ENCODE results near the gene SRCIN1.

- TF ChIP-seq CTCF (IDR thresholded peaks at IDR 0.05; ENCODE audit: insufficient read depth, low read length, poor library complexity, severe bottlenecking) (no peak), EZH2phosphoT487 (conservative IDR thresholded peaks at IDR 0.05; ENCODE audit: low read length) (no peak)
These were observed 37.5 kb downstream of the SRCIN1 start for GRCh38 chr17:38568274-38568673.
